ENCODE data around the gene CEP131.
"Not testable (repeated sequence)": the region's sequence is repeated elsewhere in the genome, so short reads cannot be mapped to it uniquely, and the experiment has no call there.

Gene CEP131

GRCh38 chr17:81238490-81238814, 15.7 kb upstream of the CEP131 start:
- DNase-seq, result no peak

DNA sequence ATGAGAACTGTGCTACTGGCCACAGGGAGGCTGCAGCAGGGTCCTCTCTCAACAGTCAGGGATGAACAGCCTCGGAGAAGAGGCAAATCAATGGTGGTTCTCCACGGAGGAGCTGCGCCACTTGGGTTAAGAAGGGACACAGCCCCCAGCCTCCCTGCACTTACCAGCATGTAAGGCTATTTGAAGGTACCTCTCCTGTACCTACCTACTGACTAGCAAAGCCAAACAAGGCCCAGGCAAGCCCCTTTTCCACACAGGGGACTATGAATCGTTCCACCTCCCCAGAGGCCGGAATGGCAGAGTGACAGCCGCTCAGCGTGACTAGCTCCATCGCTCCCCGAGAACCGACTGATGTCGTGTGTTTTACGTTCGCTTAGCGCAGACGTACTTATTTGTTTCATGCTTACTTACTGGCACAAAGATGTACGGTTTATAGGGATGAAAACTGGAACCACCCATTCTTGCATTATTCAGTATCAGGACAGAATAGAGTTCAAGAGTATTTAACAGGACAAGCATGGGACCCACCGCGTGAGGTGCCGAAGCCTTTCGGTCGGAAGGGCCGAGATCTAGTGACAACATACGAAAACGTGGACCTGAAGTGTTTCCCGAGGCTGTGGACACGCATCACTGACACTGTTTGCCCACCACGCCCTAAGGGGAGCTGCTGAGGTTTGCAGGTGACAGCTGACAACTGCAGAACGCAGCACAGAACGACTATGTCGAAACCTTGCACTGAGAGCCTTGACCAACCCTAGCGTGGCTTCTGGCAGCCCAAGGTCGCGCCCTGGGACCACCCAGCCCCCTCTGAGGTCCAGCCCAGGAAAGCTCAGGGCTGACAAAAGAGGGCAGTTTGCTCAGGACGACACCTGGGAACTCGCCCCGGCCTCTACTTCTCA, 15.1 kb upstream of the CEP131 start:
- no peak for DNase-seq

GRCh38 chr17:81236784-81237183, 14.0 kb upstream of the CEP131 start:
- DNase-seq, result no peak

- no peak for DNase-seq
Observed at GRCh38 chr17:81235822-81236740, 13.3 kb upstream of the CEP131 start.

- no peak for DNase-seq
Observed at GRCh38 chr17:81234940-81235821, 12.4 kb upstream of the CEP131 start.

DNA sequence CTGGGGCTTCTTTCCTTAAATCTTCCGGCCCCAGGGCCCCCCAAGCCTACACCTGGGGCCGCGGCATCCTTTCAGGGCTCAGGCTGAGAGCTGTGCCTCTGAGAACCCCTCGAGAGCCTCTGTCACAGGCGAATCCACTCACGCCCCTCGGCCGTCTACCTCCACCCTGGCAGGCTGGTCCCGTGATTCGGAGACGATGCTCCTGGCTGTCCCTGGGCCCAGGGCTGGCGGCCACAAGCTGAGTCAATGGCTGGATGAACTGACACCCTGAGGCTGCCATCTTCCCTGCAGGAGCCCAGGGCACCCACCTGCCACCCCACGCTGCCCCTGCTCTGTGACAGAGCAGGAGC, 11.7 kb upstream of the CEP131 start:
- DNase-seq, result no peak

DNA sequence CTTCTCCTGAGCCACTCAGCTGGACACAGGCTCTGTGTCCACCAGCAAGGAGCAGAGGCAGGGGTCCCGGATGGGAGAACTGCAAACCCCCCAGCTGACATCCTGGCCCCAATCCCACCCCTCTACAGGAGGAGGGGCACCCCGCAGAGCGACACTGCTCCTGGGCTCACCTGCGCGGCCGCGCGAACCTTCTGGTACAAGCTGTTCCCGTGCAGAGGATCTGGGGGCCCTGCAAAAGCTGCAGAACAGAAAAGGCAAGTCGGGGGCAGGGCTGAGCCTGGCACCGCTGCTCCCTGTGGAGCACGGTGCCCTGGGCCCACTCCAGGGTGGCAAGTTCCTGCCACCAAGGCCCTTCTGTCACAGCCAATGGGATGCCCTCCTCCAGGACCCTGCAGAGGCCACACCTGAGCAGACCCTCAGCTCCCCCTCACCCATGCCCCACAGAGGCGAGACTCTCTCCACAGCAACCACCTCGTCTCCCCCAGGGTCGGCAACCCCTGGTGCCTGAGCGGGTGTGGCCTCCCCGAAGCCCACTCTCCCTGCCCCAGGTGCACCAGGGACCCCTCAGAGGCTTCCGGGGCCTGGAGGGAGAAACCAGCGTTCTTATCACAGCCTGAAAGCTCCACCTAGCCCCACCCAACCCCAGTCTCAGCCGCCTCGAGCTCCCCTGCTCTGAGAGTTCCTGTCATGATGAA, 11.2 kb upstream of the CEP131 start:
- DNase-seq, result no peak

- DNase-seq, result no peak
Observed at GRCh38 chr17:81233316-81233715, 10.6 kb upstream of the CEP131 start.

GRCh38 chr17:81232616-81233241, 10.0 kb upstream of the CEP131 start:
- DNase-seq, result no peak

- no peak for DNase-seq
Observed at GRCh38 chr17:81231766-81232581, 9.2 kb upstream of the CEP131 start.

DNA sequence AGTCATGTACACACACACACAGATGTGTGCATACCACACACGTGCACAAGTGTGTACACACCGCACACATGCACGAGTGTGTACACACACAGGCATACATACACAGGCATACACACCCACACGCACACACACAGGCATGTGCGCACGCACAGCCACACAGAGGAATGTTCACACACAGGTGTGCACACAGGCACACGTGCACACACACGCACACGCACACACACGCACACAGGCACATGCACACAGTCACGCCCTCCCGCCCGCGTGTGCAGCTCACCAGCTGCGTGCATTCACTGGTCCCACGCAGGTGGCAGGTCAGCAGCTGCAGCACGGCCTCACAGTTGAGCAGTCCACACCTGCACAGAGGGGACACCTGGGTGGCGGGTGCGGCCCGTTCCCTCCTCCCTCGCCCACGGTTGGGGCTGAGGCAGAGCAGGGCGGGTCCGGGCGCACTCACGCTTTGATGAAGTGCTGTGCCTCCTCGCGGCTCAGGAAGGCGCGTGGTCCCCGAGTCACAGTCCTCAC, 8.4 kb upstream of the CEP131 start:
- DNase-seq, result no peak

DNA sequence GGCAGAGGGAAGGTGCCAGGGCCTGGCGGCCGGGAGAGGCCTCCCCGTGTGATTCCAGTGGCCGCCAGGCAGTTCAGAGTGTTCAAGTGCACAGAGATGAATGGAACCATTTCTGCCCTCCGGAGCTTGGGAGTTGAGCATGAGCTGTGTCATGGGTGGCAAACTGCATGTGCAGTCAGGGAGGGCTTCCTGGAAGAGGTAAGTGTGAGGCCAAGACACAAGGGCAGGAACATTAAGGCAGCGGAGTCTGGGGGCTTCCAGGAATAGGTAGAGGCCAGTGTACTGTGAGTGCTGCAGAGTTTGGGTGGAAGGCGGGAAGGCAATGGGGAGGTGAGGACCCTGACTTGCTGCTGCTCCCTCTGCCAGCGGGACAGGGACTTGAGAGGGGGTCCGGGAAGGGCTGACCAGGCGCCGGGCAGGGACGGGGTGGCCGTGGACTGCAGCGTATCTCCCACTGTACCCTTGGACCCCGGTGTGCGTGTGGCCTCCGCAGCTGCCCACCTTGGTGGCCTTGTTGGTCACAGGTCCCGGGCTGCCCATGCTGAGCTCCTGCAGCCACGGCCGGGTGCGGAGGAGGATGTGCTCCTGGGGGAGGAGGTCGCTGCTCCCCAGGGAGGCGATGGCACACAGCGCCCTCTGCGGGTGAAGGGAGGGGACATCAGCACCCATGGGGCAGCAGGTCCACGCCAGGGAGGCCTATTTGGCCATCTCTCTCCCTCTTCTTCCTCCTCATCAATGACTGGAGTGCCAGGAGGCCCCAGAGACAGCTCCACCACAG, 7.5 kb upstream of the CEP131 start:
- no peak for DNase-seq

DNA sequence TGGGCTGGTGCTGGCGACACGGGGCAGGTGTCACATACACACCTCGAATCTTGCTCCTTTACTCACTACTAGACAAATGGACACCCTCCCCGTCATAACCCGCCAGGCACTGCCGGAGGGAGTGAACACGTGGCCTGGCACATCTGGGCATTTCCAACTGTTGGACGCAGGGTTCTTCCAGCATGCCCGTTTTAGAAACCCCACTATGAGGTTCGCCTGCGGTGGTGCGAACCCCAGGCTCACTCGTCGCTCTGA, 6.8 kb upstream of the CEP131 start:
- DNase-seq, result no peak

- no peak for DNase-seq
Observed at GRCh38 chr17:81228834-81229665, 6.3 kb upstream of the CEP131 start.

- DNase-seq, result no peak
Observed at GRCh38 chr17:81228420-81228819, 5.7 kb upstream of the CEP131 start.

- not testable (repeated sequence) for DNase-seq
Observed at GRCh38 chr17:81227630-81228029, 4.9 kb upstream of the CEP131 start.

- no peak for DNase-seq
Observed at GRCh38 chr17:81223762-81224130, 981 bp upstream of the CEP131 start.

GRCh38 chr17:81222620-81222905, 202 bp downstream of the CEP131 start:
- no peak for DNase-seq

- DNase-seq, result no peak
Observed at GRCh38 chr17:81221842-81222619, 734 bp downstream of the CEP131 start.

Measured in activated T-cell treated with anti-CD3 and anti-CD28 coated beads, Interleukin-2, amount 50 U/mL, for 1 hour (primary cell).